HepG2 (cell line): Measurements from ENCODE around the gene FNDC10. TPM values are rescaled to one million over a fixed set of nuclear protein-coding genes. Genes with fewer than 3 reads are reported as not detected.
A peak's percentile ranks its signal among the peaks of the same experiment; 100 is the strongest.

Experiments used
- BHLHE40 ChIP-seq: IDR thresholded peaks from 2 replicates; pipeline ENCODE4 v1.6.1; 2011; ENCODE audit warnings: low read length, improper control_type of control experiment
- CCAR2 ChIP-seq: fragments of 200-400 bp; formaldehyde crosslinking; optimal IDR thresholded peaks from 2 replicates; pipeline ENCODE3; 2018; ENCODE audit warnings: low read depth, mild to moderate bottlenecking, low read length, moderate library complexity
- CEBPG ChIP-seq: IDR thresholded peaks from 2 replicates; pipeline ENCODE4 v1.6.1; 2016
- FOXP1 ChIP-seq, 2 experiments: fragments of 450-650 bp in 1 of 2; IDR thresholded peaks; 2 replicates each; pipeline ENCODE4 v1.6.1; 2017 to 2018; ENCODE audit warnings: antibody characterized with exemption in 1 of 2
- GRHL1 ChIP-seq: sonication (generic); formaldehyde crosslinking; conservative IDR thresholded peaks from 2 replicates; pipeline ENCODE4 v1.8.0; 2022; ENCODE audit warnings: missing genetic modification reagents
- GZF1 ChIP-seq: sonication (generic); formaldehyde crosslinking; IDR thresholded peaks from 2 replicates; pipeline ENCODE4 v1.5.1; 2020; ENCODE audit warnings: mild to moderate bottlenecking, missing genetic modification reagents
- HNRNPLL ChIP-seq: fragments of 200-400 bp; formaldehyde crosslinking; IDR thresholded peaks from 2 replicates; pipeline ENCODE4 v1.6.1; 2017; ENCODE audit warnings: mild to moderate bottlenecking, low read depth, low read length; ENCODE audit not compliant: poor library complexity, severe bottlenecking
- MAFK ChIP-seq, 2 experiments: IDR thresholded peaks in 1 of 2; conservative IDR thresholded peaks in 1 of 2; 2 replicates each; pipeline ENCODE4 v1.6.1; 2011; ENCODE audit warnings: improper control_type of control experiment in 2 of 2, low read length in 2 of 2
- NFE2L1 ChIP-seq: sonication (generic); formaldehyde crosslinking; IDR thresholded peaks from 2 replicates; pipeline ENCODE4 v1.4.0; 2020; ENCODE audit warnings: missing genetic modification reagents, mild to moderate bottlenecking, borderline replicate concordance
- PCBP1 ChIP-seq: fragments of 200-400 bp; formaldehyde crosslinking; IDR thresholded peaks from 2 replicates; pipeline ENCODE4 v1.6.1; 2017; ENCODE audit warnings: mild to moderate bottlenecking, low read depth, low read length, borderline replicate concordance
- PLSCR1 ChIP-seq: sonication (generic); formaldehyde crosslinking; IDR thresholded peaks from 2 replicates; pipeline ENCODE4 v1.5.0; 2020; ENCODE audit warnings: missing genetic modification reagents, mild to moderate bottlenecking, borderline replicate concordance
- PRDM15 ChIP-seq: sonication (generic); formaldehyde crosslinking; IDR thresholded peaks from 2 replicates; pipeline ENCODE4 v1.4.0; 2020; ENCODE audit warnings: missing genetic modification reagents
- RARA ChIP-seq: IDR thresholded peaks from 2 replicates; pipeline ENCODE4 v1.6.1; 2016; ENCODE audit warnings: missing genetic modification reagents, missing compliant biosample characterization
- RARG ChIP-seq: sonication (generic); formaldehyde crosslinking; IDR thresholded peaks from 2 replicates; pipeline ENCODE4 v1.4.0; 2020; ENCODE audit warnings: low read depth, mild to moderate bottlenecking, missing genetic modification reagents
- SATB2 ChIP-seq: sonication (generic); formaldehyde crosslinking; IDR thresholded peaks from 2 replicates; pipeline ENCODE4 v1.5.0; 2020; ENCODE audit warnings: missing genetic modification reagents
- SOX5 ChIP-seq: IDR thresholded peaks from 2 replicates; pipeline ENCODE4 v1.6.1; 2016; ENCODE audit warnings: borderline replicate concordance
- ZNF136 ChIP-seq: sonication (generic); formaldehyde crosslinking; IDR thresholded peaks from 2 replicates; pipeline ENCODE4 v1.8.1; 2022; ENCODE audit warnings: low read depth, mild to moderate bottlenecking, moderate library complexity, missing genetic modification reagents
- ZNF296 ChIP-seq: sonication (generic); formaldehyde crosslinking; conservative IDR thresholded peaks from 2 replicates; pipeline ENCODE4 v1.5.0; 2020; ENCODE audit warnings: mild to moderate bottlenecking, missing genetic modification reagents
- ZSCAN22 ChIP-seq: sonication (generic); formaldehyde crosslinking; IDR thresholded peaks from 2 replicates; pipeline ENCODE4 v1.4.0; 2020; ENCODE audit warnings: mild to moderate bottlenecking, missing genetic modification reagents
- polyA plus RNA-seq, 8 experiments: library from polyadenylated mRNA; depleted of rRNA in 3 of 8; stranded (reverse) in 7 of 8; unstranded in 1 of 8; fragments of >200 nt; fragmentation: Illumina TruSeq in 4 of 8; extraction: Trizol in 4 of 8; gene quantifications; 2 replicates each; pipeline versions ENCODE4 v1.2.1 to v1.2.3, GENCODE V29; 2011 to 2016; ENCODE audit warnings: low read depth in 4 of 8, missing spikeins in 1 of 8, mixed read lengths in 1 of 8; ENCODE audit not compliant: insufficient read depth in 1 of 8
- total RNA-seq, 5 experiments: library from RNA; depleted of rRNA; stranded (reverse); fragments of >200 nt; fragmentation: Illumina TruSeq; extraction: Trizol; gene quantifications; 2 replicates each; pipeline ENCODE4 v1.2.3, GENCODE V29; 2016; ENCODE audit warnings: low read depth in 1 of 5
- TF ChIP-seq, protein P1 (sequence below): sonication (generic); formaldehyde crosslinking; IDR thresholded peaks from 2 replicates; pipeline ENCODE4 v1.4.0; 2020; ENCODE audit warnings: mild to moderate bottlenecking, low read depth, missing genetic modification reagents

The FNDC10 gene
- total and polyA plus RNA-seq, 2 of the 13 experiments (the other 11 are each of a cell fraction or from before 2014, with no cell fraction given) = 2.2 to 2.5 TPM

DNA sequence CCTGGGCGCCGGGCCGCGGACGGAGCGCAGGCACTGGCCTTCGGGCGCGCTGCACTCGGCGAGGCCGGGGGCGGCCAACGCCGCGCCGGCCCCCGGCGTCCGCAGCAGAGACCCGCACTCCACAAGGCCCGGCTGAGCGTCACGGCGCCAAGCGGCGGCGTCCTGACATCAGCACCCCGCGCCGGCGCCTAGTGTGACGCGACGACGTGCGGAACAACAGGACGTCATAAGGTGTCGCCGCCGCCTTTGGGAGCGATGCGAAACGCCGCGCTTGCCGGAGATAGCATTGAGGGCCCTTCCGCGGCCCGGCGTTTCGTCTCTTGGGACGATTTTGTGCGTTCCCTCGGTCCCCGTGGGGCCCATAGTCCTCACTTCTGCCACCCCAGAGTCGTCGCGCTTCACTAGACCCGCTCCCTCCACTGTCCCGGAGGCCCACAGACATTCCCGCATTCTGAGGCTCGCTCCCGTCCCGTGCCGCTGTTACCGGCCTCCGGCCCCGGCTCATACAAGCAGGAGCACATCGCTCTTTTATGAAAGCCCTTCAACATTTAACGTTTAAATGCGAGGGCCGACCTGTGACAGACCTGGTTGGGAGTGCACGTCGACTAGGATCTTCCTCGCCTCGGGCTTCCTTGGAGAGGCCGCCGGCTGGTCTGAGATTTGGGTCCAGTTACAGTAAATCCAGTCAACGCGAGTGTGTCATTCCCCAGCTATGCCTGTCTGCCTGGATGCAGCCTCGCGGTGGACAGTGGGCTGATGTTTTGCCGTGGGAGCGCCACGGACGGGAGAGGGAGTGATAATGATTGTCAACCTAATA, 25.0 kb downstream of the FNDC10 start, which contains the start of gene SSU72 (continued):
- TF ChIP-seq, protein P1, sequence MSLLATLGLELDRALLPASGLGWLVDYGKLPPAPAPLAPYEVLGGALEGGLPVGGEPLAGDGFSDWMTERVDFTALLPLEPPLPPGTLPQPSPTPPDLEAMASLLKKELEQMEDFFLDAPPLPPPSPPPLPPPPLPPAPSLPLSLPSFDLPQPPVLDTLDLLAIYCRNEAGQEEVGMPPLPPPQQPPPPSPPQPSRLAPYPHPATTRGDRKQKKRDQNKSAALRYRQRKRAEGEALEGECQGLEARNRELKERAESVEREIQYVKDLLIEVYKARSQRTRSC (CRISPR knock-in tag) = no peak
- TF ChIP-seq PRDM15 (CRISPR knock-in tag) = no peak; the same call in 1 of the 2 replicates
- TF ChIP-seq ZNF136 (CRISPR knock-in tag) = no peak
- 0 out of 2 replicates have a peak, but pooled peaks have one; percentile 8 for TF ChIP-seq CEBPG (CRISPR knock-in tag)
- no peak for TF ChIP-seq RARG
- no peak for TF ChIP-seq ZNF296 (CRISPR knock-in tag)
- 0 out of 2 replicates have a peak, but pooled peaks have one; percentile 51 for TF ChIP-seq PCBP1
- no peak for TF ChIP-seq SATB2
- no peak for TF ChIP-seq GRHL1
- TF ChIP-seq NFE2L1 = no peak
- TF ChIP-seq BHLHE40 = peak; percentile 24; the same call in 1 of the 2 replicates
- TF ChIP-seq MAFK (conservative IDR thresholded peaks at IDR 0.05 in 1 of 2, IDR thresholded peaks at IDR 0.05 in 1 of 2; ENCODE audit: low read length in 2 of 2) = peak in 1 of 2 experiments; percentile 9; a peak in 1 of 4 replicates
- no peak for TF ChIP-seq CCAR2
- no peak for TF ChIP-seq SOX5 (CRISPR knock-in tag)
- no peak for TF ChIP-seq PLSCR1 (CRISPR knock-in tag)
- TF ChIP-seq RARA (CRISPR knock-in tag) = peak; percentile 46; the same call in 1 of the 2 replicates
- no peak for TF ChIP-seq ZSCAN22 (CRISPR knock-in tag)
- 0 out of 2 replicates have a peak, but pooled peaks have one; percentile 34 for TF ChIP-seq GZF1 (CRISPR knock-in tag)
- no peak for TF ChIP-seq HNRNPLL
- no peak for TF ChIP-seq FOXP1 (IDR thresholded peaks at IDR 0.05)
- peak; percentile 61; the same call in 1 of the 2 replicates for TF ChIP-seq FOXP1 (CRISPR knock-in tag; IDR thresholded peaks at IDR 0.05)
